SK-N-SH treated with all-trans-retinoic acid at 6 μM for 48 hours (cell line): ENCODE measurements around the gene ATP1A3.

Source experiments
- ATAC-seq: fragments of 200-7000 bp; cut with Tn5 transposase; 3 replicates; pipeline ENCODE4 v1.9.1; 2020; ENCODE audit warnings: mild to moderate bottlenecking, moderate library complexity
- ARNTL ChIP-seq: fragments of 450-650 bp; formaldehyde crosslinking; IDR thresholded peaks from 2 replicates; pipeline ENCODE4 v1.5.0; 2020; ENCODE audit warnings: low read depth, mild to moderate bottlenecking, moderate library complexity, borderline replicate concordance
- BACH2 ChIP-seq: fragments of 250-450 bp; sonication (Bioruptor Pico); IDR thresholded peaks from 2 replicates; pipeline ENCODE4 v1.9.0; 2021; ENCODE audit warnings: mild to moderate bottlenecking, borderline replicate concordance
- CSDC2 ChIP-seq: fragments of 250-450 bp; sonication (Bioruptor Pico); IDR thresholded peaks from 2 replicates; pipeline ENCODE4 v1.5.0; 2020; ENCODE audit warnings: mild to moderate bottlenecking, moderate library complexity
- ESRRG ChIP-seq: fragments of 250-450 bp; sonication (Bioruptor Pico); IDR thresholded peaks from 2 replicates; pipeline ENCODE4 v1.6.1; 2021; ENCODE audit warnings: mild to moderate bottlenecking
- GLIS3 ChIP-seq: fragments of 250-450 bp; sonication (Bioruptor Pico); IDR thresholded peaks from 2 replicates; pipeline ENCODE4 v1.5.0; 2020; ENCODE audit warnings: mild to moderate bottlenecking, moderate library complexity
- OSR1 ChIP-seq: fragments of 250-450 bp; sonication (Bioruptor Pico); IDR thresholded peaks from 2 replicates; pipeline ENCODE4 v1.8.0; 2022; ENCODE audit warnings: moderate library complexity, mild to moderate bottlenecking, inconsistent platforms
- POU6F1 ChIP-seq: fragments of 250-450 bp; sonication (Bioruptor Pico); IDR thresholded peaks from 2 replicates; pipeline ENCODE4 v1.8.0; 2021; ENCODE audit warnings: low read depth, mild to moderate bottlenecking, moderate library complexity, borderline replicate concordance
- PPARA ChIP-seq: fragments of 250-450 bp; sonication (Bioruptor Pico); IDR thresholded peaks from 2 replicates; pipeline ENCODE4 v1.5.0; 2020; ENCODE audit warnings: mild to moderate bottlenecking, borderline replicate concordance
- RARB ChIP-seq: fragments of 250-450 bp; sonication (Bioruptor Pico); IDR thresholded peaks from 2 replicates; pipeline ENCODE4 v1.8.0; 2021; ENCODE audit warnings: mild to moderate bottlenecking, moderate library complexity
- SNAI2 ChIP-seq: fragments of 250-450 bp; sonication (Bioruptor Pico); IDR thresholded peaks from 2 replicates; pipeline ENCODE4 v1.5.0; 2020; ENCODE audit warnings: mild to moderate bottlenecking, moderate library complexity
- TCF4 ChIP-seq: fragments of 250-450 bp; sonication (Bioruptor Pico); IDR thresholded peaks from 2 replicates; pipeline ENCODE4 v1.8.0; 2021; ENCODE audit warnings: mild to moderate bottlenecking, moderate library complexity, borderline replicate concordance
- ZC3H10 ChIP-seq: fragments of 250-450 bp; sonication (Bioruptor Pico); IDR thresholded peaks from 2 replicates; pipeline ENCODE4 v1.5.1; 2021; ENCODE audit warnings: mild to moderate bottlenecking, moderate library complexity
- ZFP3 ChIP-seq: fragments of 250-450 bp; sonication (Bioruptor Pico); IDR thresholded peaks from 2 replicates; pipeline ENCODE4 v1.5.0; 2020; ENCODE audit warnings: mild to moderate bottlenecking, moderate library complexity
- ZFP30 ChIP-seq: fragments of 450-650 bp; formaldehyde crosslinking; IDR thresholded peaks from 2 replicates; pipeline ENCODE4 v1.5.0; 2022; ENCODE audit warnings: mild to moderate bottlenecking, moderate library complexity
- ZNF565 ChIP-seq: fragments of 450-650 bp; formaldehyde crosslinking; conservative IDR thresholded peaks from 2 replicates; pipeline ENCODE4 v1.5.0; 2020; ENCODE audit warnings: low read depth, mild to moderate bottlenecking, moderate library complexity
- ZNF70 ChIP-seq: fragments of 450-650 bp; formaldehyde crosslinking; IDR thresholded peaks from 2 replicates; pipeline ENCODE4 v1.5.0; 2020; ENCODE audit warnings: mild to moderate bottlenecking, moderate library complexity
- ZNF8 ChIP-seq: fragments of 450-650 bp; formaldehyde crosslinking; IDR thresholded peaks from 2 replicates; pipeline ENCODE4 v1.5.0; 2020; ENCODE audit warnings: mild to moderate bottlenecking, moderate library complexity
- TF ChIP-seq, protein P1 (sequence below): fragments of 250-450 bp; sonication (Bioruptor Pico); IDR thresholded peaks from 2 replicates; pipeline ENCODE4 v1.5.1; 2021; ENCODE audit warnings: mild to moderate bottlenecking, moderate library complexity
- TF ChIP-seq, protein P2 (sequence below): fragments of 250-450 bp; sonication (Bioruptor Pico); IDR thresholded peaks from 2 replicates; pipeline ENCODE4 v1.5.1; 2020; ENCODE audit warnings: low read depth, mild to moderate bottlenecking, moderate library complexity
- TF ChIP-seq, protein P3 (sequence below): fragments of 250-450 bp; sonication (Bioruptor Pico); IDR thresholded peaks from 2 replicates; pipeline ENCODE4 v1.5.0; 2020; ENCODE audit warnings: mild to moderate bottlenecking, moderate library complexity

Gene ATP1A3

DNA sequence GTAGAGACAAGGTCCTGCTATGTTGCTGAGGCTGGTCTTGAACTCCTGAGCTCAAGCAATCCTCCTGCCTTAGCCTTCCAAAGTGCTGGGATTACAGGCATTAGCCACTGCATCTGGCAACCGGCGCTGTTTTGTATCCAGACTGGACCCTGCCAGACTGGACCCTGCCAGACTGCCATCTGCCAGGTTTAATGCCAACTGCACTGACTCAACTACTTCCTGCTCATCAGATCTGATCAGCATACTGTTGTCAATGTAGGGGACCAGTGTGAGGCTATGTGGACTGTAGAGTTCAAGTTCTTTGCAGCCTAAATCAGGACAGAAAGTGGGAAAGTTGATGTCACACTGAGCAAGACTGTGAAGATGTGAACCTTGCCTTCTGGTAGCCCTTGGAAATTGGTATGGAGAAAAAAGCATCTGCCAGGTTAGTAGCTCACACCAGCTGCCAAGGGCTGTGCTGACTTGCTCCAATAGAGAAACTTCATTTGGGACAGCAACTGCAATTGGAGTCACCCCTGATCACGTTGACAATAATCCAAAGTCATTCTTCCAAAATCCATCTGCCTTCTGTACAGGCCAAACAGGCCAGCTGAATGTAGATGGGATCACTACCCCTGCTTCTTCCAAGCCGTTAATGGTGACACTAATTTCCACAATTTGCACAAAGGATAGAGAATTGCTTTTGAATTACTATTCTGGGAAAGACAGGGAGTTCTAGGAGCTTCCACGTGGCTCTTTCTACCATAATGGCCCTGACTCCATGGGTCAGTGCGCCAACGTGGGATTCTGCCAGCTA, 36.8 kb upstream of the ATP1A3 start:
- TF ChIP-seq ZNF70 (CRISPR knock-in tag), result no peak
- TF ChIP-seq TCF4 (CRISPR knock-in tag), result no peak
- no peak for TF ChIP-seq PPARA (CRISPR knock-in tag)
- no peak for TF ChIP-seq BACH2 (CRISPR knock-in tag)
- TF ChIP-seq ZNF8, result no peak
- no peak for TF ChIP-seq OSR1 (CRISPR knock-in tag)
- no peak for TF ChIP-seq CSDC2 (CRISPR knock-in tag)
- TF ChIP-seq ESRRG, result no peak
- no peak for TF ChIP-seq RARB (CRISPR knock-in tag)
- TF ChIP-seq ZFP30 (CRISPR knock-in tag), result no peak
- TF ChIP-seq ZNF565 (CRISPR knock-in tag), result no peak
- TF ChIP-seq, protein P1, sequence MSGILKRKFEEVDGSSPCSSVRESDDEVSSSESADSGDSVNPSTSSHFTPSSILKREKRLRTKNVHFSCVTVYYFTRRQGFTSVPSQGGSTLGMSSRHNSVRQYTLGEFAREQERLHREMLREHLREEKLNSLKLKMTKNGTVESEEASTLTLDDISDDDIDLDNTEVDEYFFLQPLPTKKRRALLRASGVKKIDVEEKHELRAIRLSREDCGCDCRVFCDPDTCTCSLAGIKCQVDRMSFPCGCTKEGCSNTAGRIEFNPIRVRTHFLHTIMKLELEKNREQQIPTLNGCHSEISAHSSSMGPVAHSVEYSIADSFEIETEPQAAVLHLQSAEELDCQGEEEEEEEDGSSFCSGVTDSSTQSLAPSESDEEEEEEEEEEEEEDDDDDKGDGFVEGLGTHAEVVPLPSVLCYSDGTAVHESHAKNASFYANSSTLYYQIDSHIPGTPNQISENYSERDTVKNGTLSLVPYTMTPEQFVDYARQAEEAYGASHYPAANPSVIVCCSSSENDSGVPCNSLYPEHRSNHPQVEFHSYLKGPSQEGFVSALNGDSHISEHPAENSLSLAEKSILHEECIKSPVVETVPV (CRISPR knock-in tag), result no peak
- no peak for TF ChIP-seq ZC3H10 (CRISPR knock-in tag)
- no peak for TF ChIP-seq POU6F1
- ATAC-seq, result no peak

- TF ChIP-seq SNAI2 (CRISPR knock-in tag) (no peak), ARNTL (no peak), ZFP3 (no peak), GLIS3 (CRISPR knock-in tag) (no peak), CSDC2 (CRISPR knock-in tag) (no peak), ZNF70 (CRISPR knock-in tag) (no peak), BACH2 (CRISPR knock-in tag) (no peak)
- TF ChIP-seq, protein P2, sequence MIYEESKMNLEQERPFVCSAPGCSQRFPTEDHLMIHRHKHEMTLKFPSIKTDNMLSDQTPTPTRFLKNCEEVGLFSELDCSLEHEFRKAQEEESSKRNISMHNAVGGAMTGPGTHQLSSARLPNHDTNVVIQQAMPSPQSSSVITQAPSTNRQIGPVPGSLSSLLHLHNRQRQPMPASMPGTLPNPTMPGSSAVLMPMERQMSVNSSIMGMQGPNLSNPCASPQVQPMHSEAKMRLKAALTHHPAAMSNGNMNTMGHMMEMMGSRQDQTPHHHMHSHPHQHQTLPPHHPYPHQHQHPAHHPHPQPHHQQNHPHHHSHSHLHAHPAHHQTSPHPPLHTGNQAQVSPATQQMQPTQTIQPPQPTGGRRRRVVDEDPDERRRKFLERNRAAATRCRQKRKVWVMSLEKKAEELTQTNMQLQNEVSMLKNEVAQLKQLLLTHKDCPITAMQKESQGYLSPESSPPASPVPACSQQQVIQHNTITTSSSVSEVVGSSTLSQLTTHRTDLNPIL (CRISPR knock-in tag), result no peak
- TF ChIP-seq, protein P3, sequence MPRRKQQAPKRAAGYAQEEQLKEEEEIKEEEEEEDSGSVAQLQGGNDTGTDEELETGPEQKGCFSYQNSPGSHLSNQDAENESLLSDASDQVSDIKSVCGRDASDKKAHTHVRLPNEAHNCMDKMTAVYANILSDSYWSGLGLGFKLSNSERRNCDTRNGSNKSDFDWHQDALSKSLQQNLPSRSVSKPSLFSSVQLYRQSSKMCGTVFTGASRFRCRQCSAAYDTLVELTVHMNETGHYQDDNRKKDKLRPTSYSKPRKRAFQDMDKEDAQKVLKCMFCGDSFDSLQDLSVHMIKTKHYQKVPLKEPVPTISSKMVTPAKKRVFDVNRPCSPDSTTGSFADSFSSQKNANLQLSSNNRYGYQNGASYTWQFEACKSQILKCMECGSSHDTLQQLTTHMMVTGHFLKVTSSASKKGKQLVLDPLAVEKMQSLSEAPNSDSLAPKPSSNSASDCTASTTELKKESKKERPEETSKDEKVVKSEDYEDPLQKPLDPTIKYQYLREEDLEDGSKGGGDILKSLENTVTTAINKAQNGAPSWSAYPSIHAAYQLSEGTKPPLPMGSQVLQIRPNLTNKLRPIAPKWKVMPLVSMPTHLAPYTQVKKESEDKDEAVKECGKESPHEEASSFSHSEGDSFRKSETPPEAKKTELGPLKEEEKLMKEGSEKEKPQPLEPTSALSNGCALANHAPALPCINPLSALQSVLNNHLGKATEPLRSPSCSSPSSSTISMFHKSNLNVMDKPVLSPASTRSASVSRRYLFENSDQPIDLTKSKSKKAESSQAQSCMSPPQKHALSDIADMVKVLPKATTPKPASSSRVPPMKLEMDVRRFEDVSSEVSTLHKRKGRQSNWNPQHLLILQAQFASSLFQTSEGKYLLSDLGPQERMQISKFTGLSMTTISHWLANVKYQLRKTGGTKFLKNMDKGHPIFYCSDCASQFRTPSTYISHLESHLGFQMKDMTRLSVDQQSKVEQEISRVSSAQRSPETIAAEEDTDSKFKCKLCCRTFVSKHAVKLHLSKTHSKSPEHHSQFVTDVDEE (CRISPR knock-in tag), result no peak
- TF ChIP-seq, all 23 proteins: peak for 0
- ATAC-seq, result 0 out of 3 replicates have a peak, but pooled peaks have one; percentile 33
Measured at GRCh38 chr19:42028304-42029216, 34.5 kb upstream of the ATP1A3 start.

DNA sequence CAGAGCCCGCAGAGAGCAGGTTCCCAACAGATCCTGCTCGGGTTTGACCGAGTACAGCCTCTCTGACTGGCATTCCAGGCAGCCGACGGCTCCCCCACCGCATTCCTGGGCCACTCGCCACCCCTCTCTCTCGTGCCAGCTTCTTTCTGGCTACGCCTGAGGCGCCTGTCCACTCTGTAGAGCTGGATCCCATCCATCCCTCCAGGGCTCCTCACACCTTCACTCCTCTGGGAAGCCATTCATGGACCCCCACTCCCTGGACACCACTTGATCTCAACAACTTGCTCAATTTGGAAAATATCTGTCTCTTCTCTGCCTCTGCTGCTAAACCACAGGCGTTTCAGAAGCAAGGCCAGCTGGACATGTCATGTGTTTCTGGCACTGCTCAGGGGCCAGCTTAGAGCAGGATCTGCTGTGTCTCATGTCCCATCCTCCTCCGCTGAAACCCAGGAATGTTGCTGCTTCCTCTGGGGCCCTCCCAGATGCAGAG, 30.6 kb upstream of the ATP1A3 start:
- ATAC-seq, result peak; percentile 54
- TF ChIP-seq, protein P3 (CRISPR knock-in tag), result no peak
- TF ChIP-seq ZC3H10 (CRISPR knock-in tag) (no peak), ZFP30 (CRISPR knock-in tag) (no peak), ESRRG (no peak), SNAI2 (CRISPR knock-in tag) (no peak), OSR1 (CRISPR knock-in tag) (no peak), ZNF565 (CRISPR knock-in tag) (no peak), ZNF70 (CRISPR knock-in tag) (no peak), BACH2 (CRISPR knock-in tag) (no peak), POU6F1 (no peak), ZFP3 (no peak), ZNF8 (no peak)
